ENCODE measurements around the gene RAB27A.

The RAB27A gene

GRCh38 chr15:55283379-55284147 is 6.0 kb downstream of the RAB27A start (continued):
- TF ChIP-seq AEBP2 (tag by site-specific recombination; IDR thresholded peaks at IDR 0.05; ENCODE audit: borderline replicate concordance), result no peak

- POLR2A ChIA-PET, result no interaction called here
- peaks cover 6% of the 10 kb centered on the region for H3K4me1 ChIP-seq (ENCODE audit: control insufficient read depth, insufficient read depth, low read length)
- H3K4me3 ChIP-seq (ENCODE audit: low read depth, low read length), result no peak overlapping the region
- CTCF ChIA-PET, result interaction anchor here (0.6 to 1.2 kb wide), 4 partner anchors 42 to 537 kb away, joined by 3 to 4 read pairs (median 3); no protein-coding TSS in a partner anchor
- H3K36me3 ChIP-seq (ENCODE audit: control insufficient read depth in 2 of 2, insufficient read depth in 1 of 2, low read length in 2 of 2), result no peaks in the 10 kb centered on the region
- no peaks in the 10 kb centered on the region for H3K9me3 ChIP-seq (ENCODE audit: control insufficient read depth, insufficient read depth, low read depth, low read length)
- H3K27ac ChIP-seq (ENCODE audit: extremely low read depth, low read depth, low read length), result peak overlapping the region; percentile 11; the same call in 1 of the 2 replicates
- no peak for TF ChIP-seq ZNF280D (tag by site-specific recombination; IDR thresholded peaks at IDR 0.05)
- no peak for TF ChIP-seq ZNF513 (tag by site-specific recombination; IDR thresholded peaks at IDR 0.05)
- TF ChIP-seq CTCF (tag by site-specific recombination; IDR thresholded peaks at IDR 0.05), result no peak
- TF ChIP-seq ZNF324 (tag by site-specific recombination; IDR thresholded peaks at IDR 0.05), result no peak
- no peak for TF ChIP-seq REST (tag by site-specific recombination; IDR thresholded peaks at IDR 0.05)
- no peak for TF ChIP-seq SALL2 (tag by site-specific recombination; IDR thresholded peaks at IDR 0.05; ENCODE audit: borderline replicate concordance)
- TF ChIP-seq ZNF704 (tag by site-specific recombination; IDR thresholded peaks at IDR 0.05), result no peak
- TF ChIP-seq ZNF707 (tag by site-specific recombination; IDR thresholded peaks at IDR 0.05), result no peak
- TF ChIP-seq ZNF366 (tag by site-specific recombination; conservative IDR thresholded peaks at IDR 0.05), result 0 out of 2 replicates have a peak, but pooled peaks have one; percentile 16
- TF ChIP-seq OVOL3 (tag by site-specific recombination; IDR thresholded peaks at IDR 0.05), result no peak
- TF ChIP-seq ELK4 (IDR thresholded peaks at IDR 0.05; ENCODE audit: borderline replicate concordance, low read depth, low read length), result no peak
- TF ChIP-seq ZNF549 (tag by site-specific recombination; IDR thresholded peaks at IDR 0.05), result no peak
- TF ChIP-seq BCL11B (tag by site-specific recombination; IDR thresholded peaks at IDR 0.05; ENCODE audit: low read depth), result no peak
- TF ChIP-seq ZNF510 (tag by site-specific recombination; IDR thresholded peaks at IDR 0.05; ENCODE audit: insufficient replicate concordance), result no peak
- TF ChIP-seq ZSCAN4 (tag by site-specific recombination; IDR thresholded peaks at IDR 0.05), result no peak
Observed at GRCh38 chr15:55282284-55282833, 7.3 kb downstream of the RAB27A start.
